GM12878 (cell line): ENCODE measurements around the gene ANXA10. TPM values are rescaled to one million over a fixed set of nuclear protein-coding genes. Genes with fewer than 3 reads are reported as not detected.

ENCODE experiments used
- ATAC-seq: fragments of 200-7000 bp; cut with Tn5 transposase; 3 replicates; pipeline ENCODE4 v1.9.1; 2020; ENCODE audit warnings: mild to moderate bottlenecking, moderate library complexity
- BruUV-seq: library from RNA; stranded (reverse); fragments of 400-500 nt; replicated peaks from 2 replicates; lab custom pipeline; 2021; lab: Mats Ljungman, UMichigan
- CTCF ChIA-PET: fragments of 300-600 bp; sonication (Branson Sonifier 250); formaldehyde crosslinking; extraction: SDS; loops from one replicate; lab custom pipeline; 2021; ENCODE audit warnings: inconsistent platforms; lab: Yijun Ruan, JAX
- POLR2A ChIA-PET: fragments of 350-600 bp; formaldehyde crosslinking; extraction: SDS; loops from one replicate; lab custom pipeline; 2021; ENCODE audit warnings: inconsistent platforms; lab: Charles Lee
- RAD21 ChIA-PET: fragments of 300-600 bp; sonication (Branson Sonifier 250); formaldehyde crosslinking; loops from one replicate; lab custom pipeline; 2023; ENCODE audit warnings: antibody characterized with exemption; ENCODE audit not compliant: unreplicated experiment; lab: Charles Lee
- SMC1A ChIA-PET: fragments of 300-600 bp; sonication (Branson Sonifier 250); formaldehyde crosslinking; loops from one replicate; lab custom pipeline; 2023; ENCODE audit not compliant: unreplicated experiment, uncharacterized antibody; lab: Charles Lee
- DNase-seq: peaks from one replicate; pipeline ENCODE4 v3.0.0-alpha.2; 2011; ENCODE audit warnings: low read depth, low spot score
- FAIRE-seq: peaks from 3 replicates; lab custom pipeline; 2011; peaks lifted over from hg19 to GRCh38; lab: Jason Lieb, UNC
- H2AFZ ChIP-seq: 2 replicates; pipeline ENCODE4 v1.6.0; 2011; ENCODE audit warnings: low read depth, low read length, control low read depth; ENCODE audit not compliant: control insufficient read depth
- H3K27ac ChIP-seq: 2 replicates; pipeline ENCODE4 v1.5.1; 2011; ENCODE audit warnings: control low read depth; ENCODE audit not compliant: control insufficient read depth, insufficient read depth
- H3K27me3 ChIP-seq, 2 experiments: replicated peaks in 1 of 2; 2 replicates each; pipeline versions ENCODE4 v1.6.0 to v1.6.1; 2011; ENCODE audit warnings: low read length in 1 of 2; ENCODE audit not compliant: control insufficient read depth in 2 of 2, insufficient read depth in 2 of 2
- H3K36me3 ChIP-seq, 2 experiments: 2 replicates each; pipeline ENCODE4 v1.5.1; 2011; ENCODE audit warnings: low read length in 1 of 2; ENCODE audit not compliant: control insufficient read depth in 2 of 2, insufficient read depth in 2 of 2
- H3K4me1 ChIP-seq: 2 replicates; pipeline ENCODE4 v1.6.1; 2011; ENCODE audit warnings: mild to moderate bottlenecking, low read length, moderate library complexity, mixed read lengths; ENCODE audit not compliant: control insufficient read depth, insufficient read depth
- H3K4me2 ChIP-seq: 2 replicates; pipeline ENCODE4 v1.6.0; 2011; ENCODE audit warnings: control low read depth; ENCODE audit not compliant: control insufficient read depth, insufficient read depth
- H3K4me3 ChIP-seq: fragments of 200-600 bp; sonication (generic); 2 replicates; pipeline ENCODE4 v1.5.1; 2016
- H3K79me2 ChIP-seq: 2 replicates; pipeline ENCODE4 v1.6.0; 2011; ENCODE audit warnings: low read length; ENCODE audit not compliant: control insufficient read depth, insufficient read depth
- H3K9ac ChIP-seq: 2 replicates; pipeline ENCODE4 v1.8.0; 2011; ENCODE audit warnings: low read length, control low read depth, mixed read lengths; ENCODE audit not compliant: control insufficient read depth, insufficient read depth
- H3K9me3 ChIP-seq: replicated peaks from 3 replicates; pipeline ENCODE4 v1.5.1; 2011; ENCODE audit warnings: mild to moderate bottlenecking, low read length; ENCODE audit not compliant: control insufficient read depth, insufficient read depth
- H4K20me1 ChIP-seq: 2 replicates; pipeline ENCODE4 v1.6.0; 2011; ENCODE audit not compliant: control insufficient read depth, insufficient read depth
- CHD4 ChIP-seq: fragments of 200-600 bp; sonication (generic); IDR thresholded peaks from 2 replicates; pipeline ENCODE4 v1.6.1; 2016; ENCODE audit warnings: mild to moderate bottlenecking
- CTCF ChIP-seq, 3 experiments: IDR thresholded peaks in 2 of 3; conservative IDR thresholded peaks in 1 of 3; 2 replicates each; pipeline ENCODE4 v1.5.1; 2011; ENCODE audit warnings: low read depth in 3 of 3, low read length in 3 of 3, mild to moderate bottlenecking in 3 of 3, control low read depth in 2 of 3, moderate library complexity in 2 of 3, inconsistent platforms in 1 of 3, mixed read lengths in 1 of 3; ENCODE audit not compliant: control insufficient read depth in 2 of 3, insufficient read depth in 1 of 3; ENCODE audit errors: extremely low read depth in 1 of 3
- DPF2 ChIP-seq: fragments of 450-650 bp; IDR thresholded peaks from 2 replicates; pipeline ENCODE4 v1.6.1; 2017; ENCODE audit warnings: mild to moderate bottlenecking
- EP300 ChIP-seq, 2 experiments: fragments of 150-350 bp in 1 of 2; IDR thresholded peaks; 2 replicates each; pipeline ENCODE4 v1.6.1; 2011 to 2012; ENCODE audit warnings: low read depth in 2 of 2, low read length in 2 of 2, borderline replicate concordance in 1 of 2, improper control_type of control experiment in 1 of 2, inconsistent platforms in 1 of 2; ENCODE audit not compliant: control insufficient read depth in 1 of 2
- ETV6 ChIP-seq, 2 experiments: fragments of 450-650 bp in 1 of 2; IDR thresholded peaks in 1 of 2; conservative IDR thresholded peaks in 1 of 2; 2 replicates each; pipeline ENCODE4 v1.6.1; 2014; ENCODE audit warnings: antibody characterized with exemption in 1 of 2, borderline replicate concordance in 1 of 2, low read depth in 1 of 2, mild to moderate bottlenecking in 1 of 2, moderate library complexity in 1 of 2
- FOS ChIP-seq: IDR thresholded peaks from 3 replicates; pipeline ENCODE4 v1.6.1; 2011; ENCODE audit warnings: borderline replicate concordance; ENCODE audit not compliant: insufficient read length; ENCODE audit errors: extremely low read depth
- MLLT1 ChIP-seq: fragments of 450-650 bp; IDR thresholded peaks from 2 replicates; pipeline ENCODE4 v1.6.1; 2016; ENCODE audit warnings: mild to moderate bottlenecking
- MTA3 ChIP-seq: IDR thresholded peaks from 2 replicates; pipeline ENCODE4 v1.6.1; 2012; ENCODE audit warnings: low read length, inconsistent platforms, borderline replicate concordance
- SP1 ChIP-seq: IDR thresholded peaks from one replicate; pipeline ENCODE4 v1.6.1; 2011; ENCODE audit warnings: low read depth, low read length
- SRF ChIP-seq, 2 experiments: IDR thresholded peaks; 2 replicates each; pipeline ENCODE4 v1.6.1; 2011; ENCODE audit warnings: low read depth in 2 of 2, low read length in 2 of 2, mild to moderate bottlenecking in 1 of 2, moderate library complexity in 1 of 2
- STAT1 ChIP-seq: fragments of 450-650 bp; conservative IDR thresholded peaks from 2 replicates; pipeline ENCODE4 v1.6.1; 2014; ENCODE audit warnings: antibody characterized with exemption, mild to moderate bottlenecking
- USF2 ChIP-seq: IDR thresholded peaks from 2 replicates; pipeline ENCODE4 v1.6.1; 2011; ENCODE audit warnings: low read depth, low read length, improper control_type of control experiment, borderline replicate concordance
- WRNIP1 ChIP-seq: IDR thresholded peaks from 2 replicates; pipeline ENCODE4 v1.6.1; 2011; ENCODE audit warnings: low read depth, low read length, improper control_type of control experiment, borderline replicate concordance
- ZNF24 ChIP-seq: fragments of 450-650 bp; IDR thresholded peaks from 2 replicates; pipeline ENCODE4 v1.6.1; 2017; ENCODE audit warnings: antibody characterized with exemption, mild to moderate bottlenecking
- ZZZ3 ChIP-seq: IDR thresholded peaks from 2 replicates; pipeline ENCODE4 v1.6.1; 2011; ENCODE audit warnings: low read depth; ENCODE audit not compliant: control insufficient read depth, insufficient read length
- WGBS: methylation state at CpG from one replicate; pipeline ENCODE4 v1.1.6; 2016; ENCODE audit warnings: low lambda C conversion rate; ENCODE audit not compliant: insufficient replicate concordance, insufficient coverage; ENCODE audit errors: missing lambda C conversion rate; 5-methylcytosine and 5-hydroxymethylcytosine counted together
- in situ Hi-C: fragments of 300-500 bp; cut with MboI; formaldehyde crosslinking; loops from 9 replicates; pipeline ENCODE4 v1.14.3; 2018; ENCODE audit warnings: mixed read lengths
- intact Hi-C: fragments of 100-400 bp; cut with micrococcal nuclease; formaldehyde crosslinking; loops from one replicate; pipeline ENCODE4 v1.14.2; 2022; ENCODE audit not compliant: unreplicated experiment
- polyA plus RNA-seq, 11 experiments: library from polyadenylated mRNA; depleted of rRNA in 4 of 11; unstranded in 6 of 11; stranded (reverse) in 5 of 11; fragments of >200 nt; fragmentation: Nextera tagmentation in 4 of 11; fragmentation: Illumina TruSeq in 1 of 11; extraction: Ambion mirVana in 4 of 11; extraction: Trizol in 1 of 11; gene quantifications; 1 replicate in 1 of 11; 2 replicates in 10 of 11; pipeline versions ENCODE4 v1.2.1 to v1.2.3, GENCODE V29; 2011 to 2016; ENCODE audit warnings: inconsistent platforms in 2 of 11, missing spikeins in 2 of 11, low read depth in 1 of 11
- total RNA-seq, 4 experiments: library from RNA; depleted of rRNA in 3 of 4; stranded (reverse); fragments of >200 nt in 3 of 4; fragmentation: Illumina TruSeq in 1 of 4; extraction: Trizol in 1 of 4; gene quantifications; 2 replicates each; pipeline versions ENCODE4 v1.2.1 to v1.2.3, GENCODE V29; 2013 to 2021
- TF ChIP-seq, protein P1 (sequence below): fragments of 450-650 bp; IDR thresholded peaks from 2 replicates; pipeline ENCODE4 v1.6.1; 2017; ENCODE audit warnings: mild to moderate bottlenecking
- TF ChIP-seq, protein P2 (sequence below): IDR thresholded peaks from 2 replicates; pipeline ENCODE4 v1.6.1; 2011; ENCODE audit warnings: borderline replicate concordance, low read depth, mild to moderate bottlenecking, moderate library complexity, mixed read lengths, low read length; ENCODE audit not compliant: insufficient read depth; ENCODE audit errors: extremely low read length

ANXA10 gene
- total and polyA plus RNA-seq, 10 of the 15 experiments (the other 5 are each of a cell fraction or from before 2014, with no cell fraction given): not detected

DNA sequence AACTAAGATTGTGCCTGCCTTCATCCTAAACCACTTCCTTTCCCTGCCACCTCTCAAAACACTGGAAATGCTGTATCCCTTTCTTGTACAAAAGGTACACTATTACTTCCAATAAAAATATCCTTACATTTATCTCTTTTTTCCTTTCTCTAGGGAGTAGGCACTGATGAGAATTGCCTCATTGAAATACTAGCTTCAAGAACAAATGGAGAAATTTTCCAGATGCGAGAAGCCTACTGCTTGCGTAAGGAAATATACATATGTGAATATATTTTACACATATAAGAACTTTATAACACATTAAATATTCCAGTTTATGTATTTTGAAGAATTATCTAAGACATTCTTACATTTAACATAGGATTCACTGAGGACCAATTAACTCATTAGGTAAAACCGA is 71.7 kb downstream of the ANXA10 start:
- 49% methylated on average over 3 of the region's 3 CpGs for WGBS
- no TSS peak for BruUV-seq
- H3K9ac ChIP-seq: no peak overlapping the region
- no peaks in the 10 kb centered on the region for H4K20me1 ChIP-seq
- H3K27me3 ChIP-seq: no peaks in the 10 kb centered on the region
- H3K27ac ChIP-seq: no peak overlapping the region
- H3K79me2 ChIP-seq: no peaks in the 10 kb centered on the region
- no peak for DNase-seq
- no peaks in the 10 kb centered on the region for H3K4me1 ChIP-seq
- H3K9me3 ChIP-seq: no peaks in the 10 kb centered on the region
- ChIA-PET RAD21 (no interaction called here), POLR2A (no interaction called here), SMC1A (no interaction called here), CTCF (interaction anchor here (1.2 kb wide), 1 partner anchor 92 kb away, joined by 3 read pairs; no protein-coding TSS in a partner anchor)
- H2AFZ ChIP-seq: no peak overlapping the region
- in situ Hi-C loops: no loop called here
- H3K4me2 ChIP-seq: no peak overlapping the region
- no peak for FAIRE-seq
- H3K36me3 ChIP-seq: no peaks in the 10 kb centered on the region
- intact Hi-C loops: no loop called here
- ATAC-seq: no peak
- H3K4me3 ChIP-seq: no peak overlapping the region
- TF ChIP-seq ZZZ3 (no peak), MTA3 (no peak), CHD4 (no peak), ZNF24 (no peak), ETV6 (conservative IDR thresholded peaks at IDR 0.05 in 1 of 2, IDR thresholded peaks at IDR 0.05 in 1 of 2; ENCODE audit: borderline replicate concordance in 1 of 2, low read depth in 1 of 2) (no peak), WRNIP1 (no peak), EP300 (IDR thresholded peaks at IDR 0.05; ENCODE audit: borderline replicate concordance in 1 of 2, control insufficient read depth in 1 of 2, low read depth in 2 of 2, low read length in 2 of 2) (no peak), DPF2 (no peak), USF2 (no peak), STAT1 (no peak), SRF (IDR thresholded peaks at IDR 0.05; ENCODE audit: low read depth in 2 of 2, low read length in 2 of 2) (no peak), FOS (no peak), SP1 (no peak), CTCF (IDR thresholded peaks at IDR 0.05 in 2 of 3, conservative IDR thresholded peaks at IDR 0.05 in 1 of 3; ENCODE audit: control insufficient read depth in 2 of 3, extremely low read depth in 1 of 3, insufficient read depth in 1 of 3, low read depth in 3 of 3, low read length in 3 of 3) (no peak), MLLT1 (no peak)
- TF ChIP-seq, protein P1, sequence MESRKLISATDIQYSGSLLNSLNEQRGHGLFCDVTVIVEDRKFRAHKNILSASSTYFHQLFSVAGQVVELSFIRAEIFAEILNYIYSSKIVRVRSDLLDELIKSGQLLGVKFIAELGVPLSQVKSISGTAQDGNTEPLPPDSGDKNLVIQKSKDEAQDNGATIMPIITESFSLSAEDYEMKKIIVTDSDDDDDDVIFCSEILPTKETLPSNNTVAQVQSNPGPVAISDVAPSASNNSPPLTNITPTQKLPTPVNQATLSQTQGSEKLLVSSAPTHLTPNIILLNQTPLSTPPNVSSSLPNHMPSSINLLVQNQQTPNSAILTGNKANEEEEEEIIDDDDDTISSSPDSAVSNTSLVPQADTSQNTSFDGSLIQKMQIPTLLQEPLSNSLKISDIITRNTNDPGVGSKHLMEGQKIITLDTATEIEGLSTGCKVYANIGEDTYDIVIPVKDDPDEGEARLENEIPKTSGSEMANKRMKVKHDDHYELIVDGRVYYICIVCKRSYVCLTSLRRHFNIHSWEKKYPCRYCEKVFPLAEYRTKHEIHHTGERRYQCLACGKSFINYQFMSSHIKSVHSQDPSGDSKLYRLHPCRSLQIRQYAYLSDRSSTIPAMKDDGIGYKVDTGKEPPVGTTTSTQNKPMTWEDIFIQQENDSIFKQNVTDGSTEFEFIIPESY: no peak
- TF ChIP-seq, protein P2, sequence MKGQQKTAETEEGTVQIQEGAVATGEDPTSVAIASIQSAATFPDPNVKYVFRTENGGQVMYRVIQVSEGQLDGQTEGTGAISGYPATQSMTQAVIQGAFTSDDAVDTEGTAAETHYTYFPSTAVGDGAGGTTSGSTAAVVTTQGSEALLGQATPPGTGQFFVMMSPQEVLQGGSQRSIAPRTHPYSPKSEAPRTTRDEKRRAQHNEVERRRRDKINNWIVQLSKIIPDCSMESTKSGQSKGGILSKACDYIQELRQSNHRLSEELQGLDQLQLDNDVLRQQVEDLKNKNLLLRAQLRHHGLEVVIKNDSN: no peak
